ENCODE results near the gene SEC11A. TPM values are rescaled to one million over a fixed set of nuclear protein-coding genes. Genes with fewer than 3 reads are reported as not detected.
"Not testable (repeated sequence)": the region's sequence is repeated elsewhere in the genome, so short reads cannot be mapped to it uniquely, and the experiment has no call there.

Gene SEC11A
- total RNA-seq, 2 donors from 2014 or later: 79.7 to 81.2 TPM

DNA sequence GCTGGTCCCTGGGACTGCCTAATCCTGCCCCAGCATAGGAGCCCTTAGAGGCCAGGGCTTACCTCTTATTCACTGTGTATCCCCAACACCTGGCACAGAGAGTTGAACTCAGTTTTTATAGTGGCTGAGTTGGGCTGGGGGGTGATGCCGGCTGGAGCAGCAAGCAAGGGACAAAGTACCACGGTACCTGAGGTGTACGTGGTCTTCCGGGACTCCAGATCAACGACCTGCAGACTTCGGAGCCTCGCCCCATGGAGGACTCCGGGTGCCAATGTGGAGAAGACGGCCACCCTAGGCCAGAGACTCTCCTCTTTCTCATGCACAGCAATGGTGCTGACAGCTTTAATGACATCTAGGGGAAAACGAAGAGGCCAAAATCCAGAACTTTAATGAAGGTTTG is 69.9 kb downstream of the SEC11A start:
- no peak overlapping the region for H3K27ac ChIP-seq

GRCh38 chr15:84645496-84645895 is 70.4 kb downstream of the SEC11A start:
- no peak for DNase-seq (ENCODE audit: low spot score)
- Histone ChIP-seq H3K27ac (no peak overlapping the region), H3K4me3 (no peak overlapping the region), H3K4me1 (peaks cover 0 to 20% of the 10 kb centered on the region in 2 donors), H3K9me3 (no peaks in the 10 kb centered on the region), H3K27me3 (no peaks in the 10 kb centered on the region), H3K36me3 (peaks cover 93% of the 10 kb centered on the region)
- no peak for TF ChIP-seq CTCF (IDR thresholded peaks at IDR 0.05)

More for the DNA sequence above, 69.9 kb downstream of the SEC11A start:
- TF ChIP-seq CTCF (IDR thresholded peaks at IDR 0.05): no peak
- Histone ChIP-seq H3K4me3 (no peak overlapping the region), H3K27me3 (no peaks in the 10 kb centered on the region), H3K36me3 (peaks cover 93% of the 10 kb centered on the region), H3K9me3 (no peaks in the 10 kb centered on the region), H3K4me1 (peaks cover 0 to 20% of the 10 kb centered on the region in 2 donors)
- DNase-seq (ENCODE audit: low spot score): no peak

DNA sequence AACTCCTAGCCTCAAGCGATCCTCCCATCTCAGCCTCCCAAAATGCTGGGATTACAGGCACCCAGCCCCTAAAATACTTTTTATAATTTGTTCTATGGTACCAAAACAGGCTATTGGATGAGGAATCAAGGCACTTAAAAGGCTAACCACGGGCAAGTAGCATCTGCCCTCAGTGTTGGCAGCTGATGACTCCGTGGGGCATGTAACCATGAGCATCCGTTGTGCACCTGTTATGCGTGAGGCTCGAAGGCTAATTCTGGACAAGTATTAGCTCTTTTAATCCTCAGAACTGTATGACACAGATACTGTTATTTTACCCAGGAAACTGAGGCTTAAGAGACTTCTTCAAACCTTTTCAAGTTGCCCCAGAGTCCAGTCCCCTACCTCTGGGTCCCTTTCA is 72.1 kb downstream of the SEC11A start:
- Histone ChIP-seq H3K36me3 (peaks cover 96% of the 10 kb centered on the region), H3K27ac (no peak overlapping the region)

DNA sequence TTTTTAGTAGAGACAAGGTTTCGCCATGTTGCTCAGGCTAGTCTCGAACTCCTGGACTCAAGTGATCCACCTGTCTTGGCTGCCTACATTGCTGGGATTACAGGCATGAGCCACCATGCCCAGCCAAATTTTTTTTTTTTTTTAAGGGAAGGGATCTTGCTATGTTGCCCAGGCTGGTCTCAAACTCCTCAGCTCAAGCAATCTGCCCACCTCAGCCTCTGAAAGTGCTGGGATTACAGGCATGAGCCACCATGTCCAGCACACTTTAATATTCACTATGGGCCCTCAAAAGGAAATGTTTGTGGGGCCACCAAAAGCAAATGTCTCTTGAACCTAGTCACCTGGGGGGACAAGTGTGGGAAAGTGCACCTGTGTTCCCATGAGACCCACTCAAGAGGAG is 73.3 kb downstream of the SEC11A start:
- H3K36me3 ChIP-seq: peaks cover 96% of the 10 kb centered on the region

More for the DNA sequence above, 72.1 kb downstream of the SEC11A start:
- Histone ChIP-seq H3K4me3 (no peak overlapping the region), H3K27me3 (no peaks in the 10 kb centered on the region), H3K4me1 (peaks cover 0 to 7% of the 10 kb centered on the region in 2 donors), H3K9me3 (no peaks in the 10 kb centered on the region)
- DNase-seq (ENCODE audit: low spot score): no peak
- no peak for TF ChIP-seq CTCF (IDR thresholded peaks at IDR 0.05)

DNA sequence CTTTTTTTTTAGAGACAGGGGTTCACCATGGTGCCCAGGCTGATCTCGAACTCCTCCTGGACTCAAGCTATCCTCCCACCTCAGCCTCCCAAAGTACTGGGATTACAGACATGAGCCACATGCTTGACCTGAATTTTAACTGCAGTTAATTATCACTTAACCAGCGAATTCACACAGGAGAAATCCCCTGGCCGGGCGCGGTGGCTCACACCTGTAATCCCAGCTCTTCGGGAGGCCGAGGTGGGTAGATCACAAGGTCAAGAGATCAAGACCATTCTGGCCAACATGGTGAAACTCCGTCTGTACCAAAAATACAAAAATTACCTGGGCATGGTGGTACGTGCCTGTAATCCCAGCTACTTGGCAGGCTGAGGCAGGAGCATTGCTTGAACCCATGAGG is 74.1 kb downstream of the SEC11A start:
- not testable (repeated sequence) for H3K9me3 ChIP-seq; H3K4me1 ChIP-seq; H3K27ac ChIP-seq; H3K4me3 ChIP-seq; DNase-seq (ENCODE audit: low spot score); H3K27me3 ChIP-seq
- peaks cover 92% of the 10 kb centered on the region for H3K36me3 ChIP-seq

More for the DNA sequence above, 73.3 kb downstream of the SEC11A start:
- not testable (repeated sequence) for DNase-seq (ENCODE audit: low spot score); H3K27me3 ChIP-seq; H3K9me3 ChIP-seq; H3K27ac ChIP-seq; H3K4me1 ChIP-seq; H3K4me3 ChIP-seq

DNA sequence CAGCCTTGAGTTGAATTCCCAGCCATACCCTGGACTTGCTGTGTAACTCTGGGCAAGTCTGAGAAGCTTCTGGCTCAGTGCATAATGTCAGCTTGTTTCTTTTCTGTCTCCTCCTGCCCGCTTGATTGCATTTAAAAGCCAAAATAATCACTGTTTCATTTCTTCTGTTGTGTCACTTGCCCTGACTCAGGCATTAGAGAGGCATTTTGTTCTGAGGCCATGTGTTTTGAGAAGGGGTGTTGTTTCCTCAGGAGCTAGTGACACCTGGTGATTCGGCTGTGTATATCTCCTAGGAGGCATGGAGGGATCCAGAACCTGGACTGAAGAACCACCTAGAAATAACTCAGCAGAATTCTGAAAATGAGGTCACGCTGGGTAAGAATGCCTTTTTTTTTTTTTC is 77.8 kb downstream of the SEC11A start:
- Histone ChIP-seq H3K9me3 (no peaks in the 10 kb centered on the region), H3K27me3 (no peaks in the 10 kb centered on the region), H3K4me3 (no peak overlapping the region), H3K27ac (no peak overlapping the region), H3K4me1 (peaks cover 0 to 9% of the 10 kb centered on the region in 2 donors), H3K36me3 (peaks cover 54% of the 10 kb centered on the region)
- no peak for TF ChIP-seq CTCF (IDR thresholded peaks at IDR 0.05)
- DNase-seq (ENCODE audit: low spot score): no peak

DNA sequence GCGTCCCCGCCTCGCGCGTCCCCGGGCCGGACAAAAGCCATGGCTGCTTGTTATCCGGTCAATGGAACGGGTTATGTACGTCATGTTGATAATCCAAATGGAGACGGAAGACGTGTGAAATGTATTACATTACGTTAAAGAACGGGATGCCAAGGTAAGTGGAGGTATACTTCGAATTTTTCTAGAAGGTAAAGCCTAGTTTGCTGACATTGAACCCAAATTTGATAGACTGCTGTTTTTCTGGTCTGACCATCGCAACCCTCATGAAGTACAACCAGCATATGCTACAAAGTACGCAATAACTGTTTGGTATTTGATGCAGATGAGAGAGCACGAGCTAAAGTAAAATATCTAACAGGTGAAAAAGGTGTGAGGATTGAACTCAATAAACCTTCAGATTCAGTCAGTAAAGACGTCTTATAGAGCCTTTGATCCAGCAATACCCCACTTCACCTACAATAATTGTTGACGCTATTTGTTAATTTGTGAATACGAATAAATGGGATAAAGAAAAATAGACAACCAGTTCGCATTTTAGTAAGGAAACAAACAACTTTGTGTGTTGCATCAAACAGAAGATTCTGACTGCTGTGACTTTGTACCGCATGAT is 81.6 kb downstream of the SEC11A start:
- no peaks in the 10 kb centered on the region for H3K9me3 ChIP-seq
- DNase-seq (ENCODE audit: low spot score): no peak
- no peaks in the 10 kb centered on the region for H3K27me3 ChIP-seq
- peaks cover 0 to 28% of the 10 kb centered on the region in 2 donors for H3K4me1 ChIP-seq
- H3K4me3 ChIP-seq: peak overlapping the region; percentile 64 to 67
- peak overlapping the region; percentile 93 to 95 for H3K27ac ChIP-seq
- H3K36me3 ChIP-seq: peaks cover 20% of the 10 kb centered on the region
- TF ChIP-seq CTCF (IDR thresholded peaks at IDR 0.05): no peak
